ENCODE measurements around the gene AMIGO3. TPM values are rescaled to one million over a fixed set of nuclear protein-coding genes. Genes with fewer than 3 reads are reported as not detected.
"Not testable (repeated sequence)": the region's sequence is repeated elsewhere in the genome, so short reads cannot be mapped to it uniquely, and the experiment has no call there.

Gene AMIGO3
- total RNA-seq, 3 donors from 2014 or later (not counting 1 experiment from before 2014, with no cell fraction given), result 1.3 to 1.9 TPM; not detected in 1

GRCh38 chr3:49754536-49754935 is 35.1 kb upstream of the AMIGO3 start:
- no peaks in the 10 kb centered on the region for H3K27me3 Mint-ChIP-seq (ENCODE audit: low read depth in 2 of 2)
- peak overlapping the region in 1 of 2 donors; percentile 1 for H3K27ac Mint-ChIP-seq
- Histone ChIP-seq H3K36me3 (ENCODE audit: control insufficient read depth, insufficient read depth, low read length) (peaks cover 2% of the 10 kb centered on the region), H3K9me3 (ENCODE audit: control insufficient read depth, insufficient read depth, low read length) (no peaks in the 10 kb centered on the region), H3K4me3 (ENCODE audit: low read length) (no peak overlapping the region), H3K27ac (ENCODE audit: low read length) (no peak overlapping the region), H3K4me1 (ENCODE audit: control insufficient read depth, insufficient read depth, low read length) (no peaks in the 10 kb centered on the region), H3K27me3 (ENCODE audit: control insufficient read depth, insufficient read depth, low read length) (no peaks in the 10 kb centered on the region)
- 100% methylated on average over 1 of the region's 1 CpG for WGBS (ENCODE audit: insufficient coverage)
- DNase-seq (no peak), ATAC-seq (no peak)
- no peak overlapping the region for H3K4me3 Mint-ChIP-seq
- H3K4me1 Mint-ChIP-seq, result peaks cover 36 to 43% of the 10 kb centered on the region in 2 donors
- H3K36me3 Mint-ChIP-seq, result no peaks in the 10 kb centered on the region
- no peak for TF ChIP-seq CTCF (IDR thresholded peaks at IDR 0.05)
- H3K9me3 Mint-ChIP-seq, result no peaks in the 10 kb centered on the region
- intact Hi-C loops (cut with micrococcal nuclease), result no loop called here

GRCh38 chr3:49751501-49751900 is 32.0 kb upstream of the AMIGO3 start:
- peaks cover 20 to 28% of the 10 kb centered on the region in 2 donors for H3K4me1 Mint-ChIP-seq
- peaks cover 15% of the 10 kb centered on the region for H3K36me3 ChIP-seq (ENCODE audit: control insufficient read depth, insufficient read depth, low read length)
- no peak overlapping the region for H3K4me3 Mint-ChIP-seq
- intact Hi-C loops (cut with micrococcal nuclease), result no loop called here
- H3K9me3 Mint-ChIP-seq, result no peaks in the 10 kb centered on the region
- WGBS (ENCODE audit: insufficient coverage), result 96% methylated on average over 2 of the region's 4 CpGs
- no peaks in the 10 kb centered on the region for H3K27me3 ChIP-seq (ENCODE audit: control insufficient read depth, insufficient read depth, low read length)
- TF ChIP-seq CTCF (IDR thresholded peaks at IDR 0.05), result no peak
- H3K27me3 Mint-ChIP-seq (ENCODE audit: low read depth in 2 of 2), result no peaks in the 10 kb centered on the region
- no peak for DNase-seq
- ATAC-seq, result no peak
- H3K4me1 ChIP-seq (ENCODE audit: control insufficient read depth, insufficient read depth, low read length), result no peaks in the 10 kb centered on the region
- no peaks in the 10 kb centered on the region for H3K36me3 Mint-ChIP-seq
- H3K27ac Mint-ChIP-seq, result no peak overlapping the region
- H3K27ac ChIP-seq (ENCODE audit: low read length), result no peak overlapping the region
- no peak overlapping the region for H3K4me3 ChIP-seq (ENCODE audit: low read length)
- no peaks in the 10 kb centered on the region for H3K9me3 ChIP-seq (ENCODE audit: control insufficient read depth, insufficient read depth, low read length)

GRCh38 chr3:49750056-49750455 is 30.6 kb upstream of the AMIGO3 start:
- Histone ChIP-seq H3K9me3 (ENCODE audit: control insufficient read depth, insufficient read depth, low read length) (no peaks in the 10 kb centered on the region), H3K27me3 (ENCODE audit: control insufficient read depth, insufficient read depth, low read length) (no peaks in the 10 kb centered on the region), H3K36me3 (ENCODE audit: control insufficient read depth, insufficient read depth, low read length) (peaks cover 19% of the 10 kb centered on the region), H3K4me1 (ENCODE audit: control insufficient read depth, insufficient read depth, low read length) (no peaks in the 10 kb centered on the region), H3K27ac (ENCODE audit: low read length) (no peak overlapping the region), H3K4me3 (ENCODE audit: low read length) (no peak overlapping the region)
- Mint-ChIP-seq H3K27ac (no peak overlapping the region), H3K9me3 (no peaks in the 10 kb centered on the region), H3K4me3 (no peak overlapping the region), H3K4me1 (peaks cover 12 to 20% of the 10 kb centered on the region in 2 donors), H3K27me3 (ENCODE audit: low read depth in 2 of 2) (no peaks in the 10 kb centered on the region), H3K36me3 (no peaks in the 10 kb centered on the region)
- no peak for TF ChIP-seq CTCF (IDR thresholded peaks at IDR 0.05)
- intact Hi-C loops (cut with micrococcal nuclease), result no loop called here
- ATAC-seq, result no peak
- no peak for DNase-seq
- 97% methylated on average over 4 of the region's 4 CpGs for WGBS (ENCODE audit: insufficient coverage)

GRCh38 chr3:49748874-49749273 is 29.4 kb upstream of the AMIGO3 start:
- ATAC-seq; H3K36me3 Mint-ChIP-seq; H3K27ac Mint-ChIP-seq; H3K9me3 ChIP-seq (ENCODE audit: control insufficient read depth, insufficient read depth, low read length); H3K27me3 ChIP-seq (ENCODE audit: control insufficient read depth, insufficient read depth, low read length); H3K27me3 Mint-ChIP-seq (ENCODE audit: low read depth in 2 of 2); H3K27ac ChIP-seq (ENCODE audit: low read length); H3K4me3 ChIP-seq (ENCODE audit: low read length); H3K4me3 Mint-ChIP-seq; H3K4me1 ChIP-seq (ENCODE audit: control insufficient read depth, insufficient read depth, low read length); H3K9me3 Mint-ChIP-seq; intact Hi-C loops (cut with micrococcal nuclease); DNase-seq: not testable (repeated sequence)
- peaks cover 23% of the 10 kb centered on the region for H3K36me3 ChIP-seq (ENCODE audit: control insufficient read depth, insufficient read depth, low read length)
- peaks cover 18 to 20% of the 10 kb centered on the region in 2 donors for H3K4me1 Mint-ChIP-seq
- WGBS (ENCODE audit: insufficient coverage), result 94% methylated on average over 5 of the region's 5 CpGs
